BLaER1 treated with 17β-estradiol and CSF1 and Interleukin-3, amounts not matched to agents 10 nM and 100 nM (cell line): Measurements from ENCODE around the gene CARD14.
"Not testable (repeated sequence)": the region's sequence is repeated elsewhere in the genome, so short reads cannot be mapped to it uniquely, and the experiment has no call there.

Experiments used
- H3K27ac ChIP-seq, 11 experiments: shearing (Covaris generic); formaldehyde crosslinking; 2 replicates each; pipeline ENCODE4 v1.8.1; 2022
- H3K27me3 ChIP-seq, 11 experiments: shearing (Covaris generic); formaldehyde crosslinking; 2 replicates each; pipeline ENCODE4 v1.8.1; 2022
- H3K36me3 ChIP-seq, 11 experiments: shearing (Covaris generic); formaldehyde crosslinking; 2 replicates each; pipeline ENCODE4 v1.8.1; 2022
- H3K4me1 ChIP-seq, 10 experiments: shearing (Covaris generic); formaldehyde crosslinking; 2 replicates each; pipeline ENCODE4 v1.8.1; 2022
- H3K4me2 ChIP-seq, 11 experiments: shearing (Covaris generic); formaldehyde crosslinking; 2 replicates each; pipeline ENCODE4 v1.8.1; 2022
- H3K4me3 ChIP-seq, 10 experiments: shearing (Covaris generic); formaldehyde crosslinking; 2 replicates each; pipeline ENCODE4 v1.8.1; 2022
- H3K9ac ChIP-seq, 11 experiments: shearing (Covaris generic); formaldehyde crosslinking; 2 replicates each; pipeline ENCODE4 v1.8.1; 2022
- H3K9me3 ChIP-seq, 11 experiments: shearing (Covaris generic); formaldehyde crosslinking; replicated peaks in 1 of 11; 2 replicates each; pipeline ENCODE4 v1.8.1; 2022
- H4K20me1 ChIP-seq, 11 experiments: shearing (Covaris generic); formaldehyde crosslinking; 2 replicates each; pipeline ENCODE4 v1.8.1; 2022
- Cebpa-rat ChIP-seq, 11 experiments: shearing (Covaris generic); IDR thresholded peaks; 2 replicates each; pipeline ENCODE4 v1.8.1; 2022

The CARD14 gene

GRCh38 chr17:80237386-80237785 is 67.6 kb downstream of the CARD14 start:
- H3K4me3 ChIP-seq, result no peak overlapping the region
- H4K20me1 ChIP-seq, result no peaks in the 10 kb centered on the region
- peaks cover 0 to 97% (median 8%) of the 10 kb centered on the region in 11 experiments; a peak in 11 of 22 replicates for H3K36me3 ChIP-seq
- H3K9me3 ChIP-seq, result peaks cover 31 to 47% (median 41%) of the 10 kb centered on the region in 11 experiments
- H3K9ac ChIP-seq, result no peak overlapping the region
- no peak overlapping the region for H3K27ac ChIP-seq
- no peaks in the 10 kb centered on the region for H3K4me1 ChIP-seq
- TF ChIP-seq Cebpa-rat (IDR thresholded peaks at IDR 0.05), result no peak
- no peak overlapping the region for H3K4me2 ChIP-seq
- no peaks in the 10 kb centered on the region for H3K27me3 ChIP-seq

- Histone ChIP-seq H3K9me3 (no peaks in the 10 kb centered on the region), H3K36me3 (peaks cover 0 to 92% (median 0%) of the 10 kb centered on the region in 11 experiments; a peak in 7 of 22 replicates), H3K4me2 (no peak overlapping the region), H3K4me1 (peaks cover 0 to 13% (median 9%) of the 10 kb centered on the region in 10 experiments; a peak in 12 of 20 replicates), H4K20me1 (no peaks in the 10 kb centered on the region; a peak in 1 of 22 replicates), H3K27ac (no peak overlapping the region), H3K27me3 (no peaks in the 10 kb centered on the region), H3K4me3 (no peak overlapping the region), H3K9ac (no peak overlapping the region)
- no peak for TF ChIP-seq Cebpa-rat (IDR thresholded peaks at IDR 0.05)
Measured at GRCh38 chr17:80242505-80242904, 72.7 kb downstream of the CARD14 start.

DNA sequence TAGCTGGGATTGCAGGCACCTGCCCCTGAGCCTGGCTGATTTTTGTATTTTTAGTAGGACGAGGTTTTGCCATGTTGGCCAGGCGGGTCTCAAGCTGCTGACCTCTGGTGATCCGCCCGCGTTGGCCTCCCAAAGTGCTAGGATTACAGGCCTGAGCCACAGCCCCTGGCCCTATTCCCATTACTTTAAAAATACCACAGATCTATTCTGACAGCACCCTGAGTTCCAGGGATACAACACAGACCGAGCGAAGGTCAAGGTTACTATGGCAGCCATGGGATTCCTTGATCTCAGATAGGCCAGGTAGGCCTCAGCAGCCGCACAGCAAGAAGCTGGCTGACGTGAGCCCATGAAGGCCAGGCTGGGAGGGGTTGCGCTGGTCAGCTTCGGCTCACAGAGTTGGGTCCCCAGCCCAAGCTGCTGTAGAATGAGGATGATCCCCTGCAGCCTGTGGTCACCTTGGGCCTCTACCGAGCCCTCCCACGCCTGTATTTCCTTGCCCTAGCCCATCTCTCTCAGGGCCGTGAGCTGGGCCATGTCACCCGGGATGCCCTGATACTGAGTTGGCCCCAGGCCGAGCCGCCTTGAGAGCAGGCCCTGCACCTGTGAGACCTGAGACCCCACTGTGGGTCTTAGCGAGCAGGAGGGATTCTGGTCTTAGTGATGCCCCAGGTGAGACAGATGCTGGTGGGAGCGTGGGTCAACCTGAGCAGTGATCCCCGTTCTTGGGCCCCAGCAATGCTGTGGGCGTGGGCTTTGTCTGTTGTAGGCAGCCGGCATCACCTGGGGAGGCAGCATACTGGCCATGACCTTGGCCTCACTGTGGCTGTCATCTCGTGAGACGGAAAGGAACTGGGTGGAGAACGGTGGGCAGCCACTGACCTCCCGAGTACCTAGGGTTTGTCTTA is 74.0 kb downstream of the CARD14 start:
- H3K27me3 ChIP-seq, result no peaks in the 10 kb centered on the region
- H3K4me3 ChIP-seq, result no peak overlapping the region
- H3K4me2 ChIP-seq, result no peak overlapping the region
- peaks cover 0 to 13% (median 9%) of the 10 kb centered on the region in 10 experiments; a peak in 12 of 20 replicates for H3K4me1 ChIP-seq
- no peak overlapping the region for H3K9ac ChIP-seq
- no peaks in the 10 kb centered on the region; a peak in 1 of 22 replicates for H4K20me1 ChIP-seq
- H3K36me3 ChIP-seq, result peaks cover 0 to 92% (median 0%) of the 10 kb centered on the region in 11 experiments; a peak in 6 of 22 replicates
- TF ChIP-seq Cebpa-rat (IDR thresholded peaks at IDR 0.05), result no peak
- no peaks in the 10 kb centered on the region for H3K9me3 ChIP-seq
- H3K27ac ChIP-seq, result no peak overlapping the region

- H3K4me2 ChIP-seq, H3K9ac ChIP-seq, H3K27ac ChIP-seq, H4K20me1 ChIP-seq, H3K27me3 ChIP-seq, H3K4me3 ChIP-seq, H3K9me3 ChIP-seq: not testable (repeated sequence)
- H3K4me1 ChIP-seq, result peaks cover 0 to 13% (median 9%) of the 10 kb centered on the region in 10 experiments; a peak in 12 of 20 replicates
- peaks cover 0 to 95% (median 0%) of the 10 kb centered on the region in 11 experiments; a peak in 6 of 22 replicates for H3K36me3 ChIP-seq
Measured at GRCh38 chr17:80244448-80244847, 74.6 kb downstream of the CARD14 start.

DNA sequence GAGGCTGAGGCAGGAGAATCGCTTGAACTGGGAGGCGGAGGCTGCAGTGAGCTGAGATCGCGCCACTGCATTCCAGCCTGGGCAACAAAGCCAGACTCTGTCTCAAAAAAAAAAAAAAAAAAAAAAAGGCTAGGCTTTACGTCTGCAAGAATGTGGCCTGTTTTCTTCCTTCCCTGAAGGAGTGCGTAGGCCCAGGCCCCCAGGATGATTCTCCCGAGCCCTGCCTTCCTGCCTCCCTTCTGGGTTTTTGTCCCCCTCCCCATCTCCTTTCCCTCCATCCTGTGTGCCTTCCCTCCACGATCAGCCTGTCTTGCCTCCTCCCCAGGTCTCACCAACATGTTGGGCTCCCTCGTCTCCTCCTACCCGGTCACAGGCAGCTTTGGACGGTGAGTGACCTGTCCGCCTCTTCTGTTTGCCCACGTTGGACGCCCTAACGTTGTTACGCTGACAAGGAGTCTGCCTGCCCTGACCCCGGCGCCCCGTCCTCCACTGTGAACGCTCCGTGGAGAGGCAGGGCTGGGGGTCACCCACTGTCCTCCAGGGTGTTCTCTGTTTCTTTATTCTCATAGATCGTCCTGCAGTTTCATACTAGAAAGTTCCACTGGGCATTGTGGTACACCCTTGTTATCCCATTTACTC is 75.2 kb downstream of the CARD14 start:
- Histone ChIP-seq H3K4me2 (peak overlapping the region in 6 of 11 experiments; percentile 24 to 39 (median 32); a peak in 6 of 22 replicates), H3K9me3 (no peaks in the 10 kb centered on the region), H3K9ac (no peak overlapping the region; a peak in 1 of 22 replicates), H3K27me3 (no peaks in the 10 kb centered on the region), H3K27ac (no peak overlapping the region), H4K20me1 (no peaks in the 10 kb centered on the region; a peak in 1 of 22 replicates), H3K4me1 (peaks cover 0 to 13% (median 9%) of the 10 kb centered on the region in 10 experiments; a peak in 12 of 20 replicates), H3K36me3 (peaks cover 0 to 95% (median 0%) of the 10 kb centered on the region in 11 experiments; a peak in 6 of 22 replicates), H3K4me3 (no peak overlapping the region)
- TF ChIP-seq Cebpa-rat (IDR thresholded peaks at IDR 0.05), result no peak

DNA sequence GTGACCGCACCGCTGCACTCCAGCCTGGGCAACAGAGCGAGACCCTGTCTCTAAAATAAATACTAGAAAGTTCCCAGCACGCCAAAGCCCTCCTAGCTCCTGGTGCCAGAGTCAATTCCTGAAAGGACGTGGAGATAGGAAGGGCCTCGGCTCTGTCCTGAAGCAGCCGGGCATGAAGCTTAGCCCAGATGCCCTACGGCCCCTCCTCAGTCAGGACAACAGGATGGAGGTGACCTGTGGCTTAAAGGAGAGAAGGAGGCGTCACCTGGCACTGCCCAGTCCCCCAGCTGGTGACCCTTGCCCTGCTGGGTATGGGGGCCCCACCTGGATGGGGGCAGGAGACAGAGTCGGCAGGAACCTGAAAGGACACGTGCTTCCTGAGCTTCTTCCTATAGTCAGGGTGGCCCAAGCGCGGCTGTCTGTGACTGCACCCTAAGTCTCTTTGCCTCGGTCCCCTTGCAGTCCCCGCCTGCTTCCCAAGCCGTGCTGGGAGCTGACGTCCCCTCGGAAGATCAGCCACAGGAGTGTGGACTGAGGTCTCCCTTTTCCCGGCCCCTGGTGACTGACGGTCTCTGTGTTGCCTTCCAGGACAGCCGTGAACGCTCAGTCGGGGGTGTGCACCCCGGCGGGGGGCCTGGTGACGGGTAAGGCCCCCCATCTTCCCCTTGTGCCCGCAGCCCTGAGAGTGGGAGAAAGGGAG is 75.9 kb downstream of the CARD14 start:
- H3K36me3 ChIP-seq, result peaks cover 0 to 91% (median 0%) of the 10 kb centered on the region in 11 experiments; a peak in 6 of 22 replicates
- H3K9ac ChIP-seq, result peak overlapping the region in 1 of 11 experiments; percentile 21; a peak in 2 of 22 replicates
- no peak for TF ChIP-seq Cebpa-rat (IDR thresholded peaks at IDR 0.05)

GRCh38 chr17:80246266-80246681 is 76.4 kb downstream of the CARD14 start:
- Histone ChIP-seq H3K4me2 (no peak overlapping the region), H3K9ac (peak overlapping the region in 1 of 11 experiments; percentile 21; a peak in 1 of 22 replicates), H3K4me1 (peaks cover 0 to 13% (median 9%) of the 10 kb centered on the region in 10 experiments; a peak in 12 of 20 replicates), H4K20me1 (no peaks in the 10 kb centered on the region; a peak in 1 of 22 replicates), H3K27ac (no peak overlapping the region), H3K36me3 (peaks cover 0 to 86% (median 0%) of the 10 kb centered on the region in 11 experiments; a peak in 6 of 22 replicates), H3K9me3 (no peaks in the 10 kb centered on the region), H3K4me3 (no peak overlapping the region), H3K27me3 (no peaks in the 10 kb centered on the region)
- no peak for TF ChIP-seq Cebpa-rat (IDR thresholded peaks at IDR 0.05)

More for the DNA sequence above, 75.9 kb downstream of the CARD14 start:
- Histone ChIP-seq H4K20me1 (no peaks in the 10 kb centered on the region; a peak in 1 of 22 replicates), H3K4me2 (peak overlapping the region in 6 of 11 experiments; percentile 24 to 39 (median 32); a peak in 8 of 22 replicates), H3K27me3 (no peaks in the 10 kb centered on the region), H3K4me3 (no peak overlapping the region), H3K27ac (no peak overlapping the region), H3K4me1 (peaks cover 0 to 13% (median 9%) of the 10 kb centered on the region in 10 experiments; a peak in 12 of 20 replicates), H3K9me3 (no peaks in the 10 kb centered on the region)

DNA sequence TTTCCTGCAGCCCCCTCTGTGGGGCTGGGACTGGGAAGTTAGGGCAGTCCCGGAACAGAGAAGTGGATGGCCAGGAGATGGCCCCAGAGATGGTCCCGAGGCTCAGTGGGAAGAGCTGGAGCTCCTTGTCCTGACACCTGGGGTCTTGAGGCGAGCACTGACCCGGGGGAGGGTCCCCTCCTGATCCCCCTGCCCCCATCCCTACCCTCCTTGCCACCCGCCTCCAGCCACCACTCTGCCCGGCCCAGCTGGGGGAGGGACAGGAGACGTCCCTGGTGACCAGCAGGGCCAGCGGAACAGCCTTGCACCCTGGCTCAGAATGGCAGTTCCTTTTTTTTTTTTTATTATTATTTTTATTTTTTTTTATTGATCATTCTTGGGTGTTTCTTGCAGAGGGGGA is 76.9 kb downstream of the CARD14 start:
- Histone ChIP-seq H4K20me1 (no peaks in the 10 kb centered on the region; a peak in 1 of 22 replicates), H3K4me3 (no peak overlapping the region), H3K9ac (no peak overlapping the region), H3K9me3 (no peaks in the 10 kb centered on the region), H3K36me3 (peaks cover 0 to 84% (median 0%) of the 10 kb centered on the region in 11 experiments; a peak in 6 of 22 replicates), H3K4me2 (no peak overlapping the region), H3K4me1 (peaks cover 0 to 13% (median 9%) of the 10 kb centered on the region in 10 experiments; a peak in 12 of 20 replicates), H3K27ac (no peak overlapping the region), H3K27me3 (no peaks in the 10 kb centered on the region)
- no peak for TF ChIP-seq Cebpa-rat (IDR thresholded peaks at IDR 0.05)
